HG02759 (cell line): ENCODE results near the gene DCAF4.

Experiments
- ATAC-seq: cut with Tn5 transposase; IDR thresholded peaks from one replicate; pipeline ENCODE4 v1.9.1; 2021; ENCODE audit warnings: mild to moderate bottlenecking, moderate library complexity; ENCODE audit not compliant: unreplicated experiment

The DCAF4 gene

GRCh38 chr14:72894323-72894622 lies 32.0 kb upstream of the DCAF4 start:
- ATAC-seq, result no peak

GRCh38 chr14:72894623-72895378 lies 31.5 kb upstream of the DCAF4 start:
- no peak for ATAC-seq

- ATAC-seq, result no peak
Observed at GRCh38 chr14:72898448-72898847, 27.8 kb upstream of the DCAF4 start.

GRCh38 chr14:72901361-72901760 lies 24.9 kb upstream of the DCAF4 start:
- no peak for ATAC-seq

DNA sequence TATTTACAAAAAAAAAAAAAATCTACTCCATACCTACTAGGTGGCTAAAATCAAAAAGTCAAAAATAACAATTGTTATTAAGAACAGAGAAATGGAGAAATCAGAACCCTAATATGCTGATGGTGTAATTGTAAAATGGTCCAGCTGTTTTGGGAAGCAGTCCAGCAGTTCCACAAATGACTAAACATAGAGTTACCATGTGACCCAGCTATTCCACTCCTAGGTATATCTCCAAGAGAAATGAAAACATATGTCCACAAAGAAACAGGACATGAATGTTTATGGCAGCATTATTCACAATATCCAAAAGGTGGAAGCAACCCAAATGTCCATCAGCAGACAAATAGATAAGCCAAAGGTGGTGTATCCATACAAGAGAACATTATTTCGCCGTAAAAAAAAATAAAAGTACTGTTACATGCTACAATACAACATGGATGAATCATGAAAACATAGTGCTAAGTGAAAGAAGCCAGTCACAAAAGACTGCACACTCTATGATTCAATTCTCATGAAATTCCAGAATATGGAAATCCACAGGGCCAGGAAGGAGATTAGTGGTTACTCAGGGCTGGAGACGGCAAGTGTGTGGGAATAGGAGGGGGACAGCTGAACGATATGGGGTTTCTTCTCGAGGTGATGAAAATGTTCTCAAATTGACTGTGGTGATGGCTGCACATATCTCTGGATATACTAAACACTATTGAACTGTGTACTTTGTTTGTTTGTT lies 23.3 kb upstream of the DCAF4 start:
- no peak for ATAC-seq

DNA sequence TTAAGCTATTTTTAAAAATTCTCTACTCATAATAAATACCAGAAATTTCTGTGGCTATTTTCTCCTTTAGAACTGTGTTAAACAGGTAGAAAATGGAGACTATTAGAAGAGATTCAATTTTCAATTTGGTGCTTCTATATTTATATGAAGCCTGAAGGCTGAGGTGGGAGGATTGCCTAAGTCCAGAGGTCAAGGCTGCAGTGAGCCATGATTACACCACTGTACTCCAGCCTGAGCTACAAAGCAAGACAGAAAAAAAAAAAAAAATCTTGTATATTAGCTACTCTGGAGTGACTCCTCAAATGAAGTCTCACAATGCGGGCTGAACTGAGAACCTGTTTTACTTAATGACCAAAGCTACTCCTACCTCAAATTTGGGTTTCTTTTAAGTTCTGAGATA lies 22.5 kb upstream of the DCAF4 start:
- ATAC-seq, result no peak

- ATAC-seq, result no peak
Observed at GRCh38 chr14:72904218-72904617, 22.0 kb upstream of the DCAF4 start.

DNA sequence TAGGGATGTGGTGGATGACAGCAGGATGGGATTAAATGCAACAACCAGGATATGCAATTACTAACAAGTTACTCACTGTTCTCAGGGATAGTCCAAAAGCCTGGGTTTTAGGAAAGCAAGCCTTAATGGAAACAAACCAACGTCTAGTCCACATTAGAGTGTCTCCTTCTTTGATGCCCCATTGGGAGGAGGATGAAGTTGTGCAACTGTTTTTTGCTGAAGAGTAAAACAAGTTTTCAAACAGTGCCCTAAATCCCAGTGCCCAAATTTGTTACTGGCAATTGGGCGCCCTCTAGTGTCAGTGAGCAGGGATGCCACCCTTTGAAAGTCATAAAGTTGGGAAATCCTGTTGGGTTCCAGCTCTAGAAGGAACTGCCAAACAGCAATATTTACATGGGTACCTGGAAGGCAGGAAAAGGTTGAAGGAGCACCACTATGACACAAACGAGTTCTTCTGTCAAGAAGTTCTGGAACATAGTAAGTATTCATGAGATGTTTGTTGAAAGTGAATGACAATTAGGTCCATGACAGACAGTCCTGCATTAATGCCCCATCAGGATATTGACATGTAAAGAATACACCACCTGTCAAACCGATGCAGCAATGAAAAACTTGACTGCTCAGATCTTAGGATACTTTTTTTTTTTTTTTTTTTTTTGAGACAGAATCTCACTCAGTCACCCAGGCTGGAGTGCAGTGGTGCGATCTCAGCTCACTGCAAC lies 21.3 kb upstream of the DCAF4 start:
- ATAC-seq, result no peak

GRCh38 chr14:72906316-72906715 lies 19.9 kb upstream of the DCAF4 start:
- ATAC-seq, result no peak

GRCh38 chr14:72906879-72907278 lies 19.4 kb upstream of the DCAF4 start:
- no peak for ATAC-seq

- no peak for ATAC-seq
Observed at GRCh38 chr14:72907886-72908285, 18.4 kb upstream of the DCAF4 start.

- ATAC-seq, result no peak
Observed at GRCh38 chr14:72909163-72909562, 17.1 kb upstream of the DCAF4 start.

DNA sequence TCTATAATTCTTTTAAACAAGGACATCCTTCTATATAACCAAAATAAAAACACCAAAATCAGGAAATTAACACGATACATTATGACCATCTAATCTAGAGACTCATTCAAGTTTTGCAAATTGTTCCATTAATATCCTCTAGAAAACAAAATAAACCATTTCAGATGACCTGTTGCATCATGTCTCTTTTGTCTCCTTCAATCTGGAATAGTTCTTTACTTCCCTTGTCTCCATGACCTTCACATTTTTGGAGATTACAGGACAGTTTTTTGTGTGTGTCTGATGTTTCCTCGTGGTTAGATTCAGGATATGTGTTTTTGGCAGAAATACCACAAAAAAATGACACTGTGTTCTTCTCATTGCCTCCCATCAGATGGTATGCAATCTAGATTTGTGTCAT lies 12.5 kb upstream of the DCAF4 start:
- no peak for ATAC-seq

GRCh38 chr14:72916174-72916573 lies 10.1 kb upstream of the DCAF4 start:
- ATAC-seq, result no peak

- no peak for ATAC-seq
Observed at GRCh38 chr14:72917094-72917802, 9.0 kb upstream of the DCAF4 start.

DNA sequence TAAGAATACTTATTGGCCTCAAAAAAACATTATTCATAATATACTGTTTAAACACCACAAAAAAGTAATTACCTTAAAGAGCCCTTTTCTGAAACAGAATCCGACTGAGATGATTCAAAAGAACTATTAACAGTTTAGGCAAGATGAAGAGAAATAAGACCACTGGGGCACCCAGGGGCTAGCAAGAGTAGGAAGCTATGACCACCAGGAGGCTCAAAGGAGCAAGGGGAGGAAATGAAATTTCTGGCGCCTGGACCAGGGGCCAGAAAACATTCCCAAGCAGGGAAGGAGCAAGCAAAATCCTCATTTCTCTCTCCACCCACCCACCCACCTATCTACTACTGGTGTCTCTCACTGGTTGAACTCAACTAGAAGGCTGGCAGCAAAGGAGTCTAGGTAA lies 6.3 kb upstream of the DCAF4 start:
- ATAC-seq, result no peak

- ATAC-seq, result no peak
Observed at GRCh38 chr14:72921396-72921795, 4.9 kb upstream of the DCAF4 start.

DNA sequence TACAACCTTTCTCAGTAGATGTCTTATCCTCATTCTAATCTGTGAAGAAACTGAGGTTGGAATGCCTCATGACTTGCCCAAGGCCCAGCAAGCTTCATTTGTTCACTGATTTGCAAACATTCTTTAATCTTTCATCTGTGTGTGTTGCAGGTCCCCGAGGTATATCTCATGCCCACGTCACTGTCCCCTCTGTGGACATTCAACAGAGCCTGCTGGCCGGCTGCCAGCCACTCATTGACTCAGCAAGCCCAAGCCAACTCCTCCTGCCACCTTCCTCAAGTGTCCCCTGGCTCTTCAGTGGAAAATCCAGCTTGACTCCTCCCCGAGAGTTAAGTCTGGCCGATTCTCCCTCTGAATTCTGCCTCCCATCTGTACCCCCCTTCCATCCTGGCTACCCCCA lies 1.9 kb upstream of the DCAF4 start:
- ATAC-seq, result no peak

- ATAC-seq, result no peak
Observed at GRCh38 chr14:72925171-72925759, 999 bp upstream of the DCAF4 start.

DNA sequence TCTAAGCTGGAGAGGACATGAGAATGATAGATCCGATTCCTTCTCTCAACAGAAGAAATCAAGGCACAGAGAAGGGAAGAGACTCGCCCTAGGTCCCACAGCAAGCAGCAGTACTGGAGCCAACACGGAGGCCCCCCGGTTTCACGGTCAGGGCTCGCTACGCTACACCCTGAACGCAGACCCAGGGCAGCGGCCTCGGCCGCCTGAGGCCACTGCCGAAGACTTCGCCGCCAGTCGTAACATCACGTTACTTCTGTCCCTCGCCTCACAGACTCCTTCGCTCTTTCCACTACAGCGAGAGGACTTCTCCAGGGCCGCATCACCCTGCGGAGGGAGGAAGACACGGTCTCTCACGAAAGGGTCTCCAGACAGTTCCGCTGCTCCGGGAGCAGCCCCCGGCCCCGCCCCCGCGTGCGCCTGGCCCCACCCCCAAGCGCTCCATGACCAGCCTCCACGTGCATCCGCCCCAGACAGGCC lies 411 bp upstream of the DCAF4 start:
- ATAC-seq, result peak; percentile 24

DNA sequence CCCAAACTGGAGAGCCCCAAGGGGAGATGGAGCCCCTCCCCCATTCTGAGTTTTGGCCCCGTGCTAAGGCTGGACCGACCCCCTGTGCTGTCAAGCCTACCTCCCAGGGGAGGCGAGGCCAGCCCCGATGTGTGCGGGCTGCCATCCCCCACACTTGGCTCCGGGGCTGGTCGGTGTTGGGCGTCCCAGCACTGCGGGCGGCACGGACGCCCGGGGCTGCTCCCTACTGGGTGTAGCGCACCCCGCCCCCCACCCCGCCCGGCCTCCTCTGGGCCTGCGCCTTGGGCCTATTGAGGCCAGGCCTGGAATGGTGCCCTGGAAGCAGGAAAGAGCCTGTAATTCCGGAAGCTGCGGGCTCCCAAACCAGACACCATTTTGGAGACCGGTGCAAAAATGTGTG lies 2.6 kb downstream of the DCAF4 start:
- no peak for ATAC-seq
